ENCODE measurements around the gene SGMS1.

DNA sequence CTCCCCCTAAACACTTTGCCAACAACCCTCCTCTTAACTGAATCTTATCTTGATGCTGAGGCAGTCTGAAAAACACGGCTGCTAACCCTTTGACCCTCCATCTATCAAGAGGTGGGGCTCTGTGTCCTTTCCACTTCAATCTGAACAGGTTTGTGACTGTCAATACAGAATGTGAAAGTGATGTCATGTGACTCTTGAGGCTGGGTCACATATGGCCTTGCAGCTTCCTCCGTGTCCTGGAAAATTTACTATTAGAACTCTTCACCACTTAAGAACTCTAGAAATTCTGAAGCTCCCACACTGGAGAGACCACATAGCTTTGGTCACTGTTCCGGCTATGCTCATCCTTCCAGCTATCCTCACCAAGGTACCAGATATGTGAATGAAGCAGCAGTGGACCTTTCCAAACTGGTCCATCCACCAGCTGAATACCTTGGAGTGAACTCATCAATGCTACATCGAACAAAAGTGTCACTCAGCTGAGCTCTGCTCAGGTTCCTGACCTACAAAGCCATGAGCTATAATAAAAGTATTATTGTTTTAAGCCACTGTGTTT is 341.7 kb downstream of the SGMS1 start:
- TF ChIP-seq, protein P1, sequence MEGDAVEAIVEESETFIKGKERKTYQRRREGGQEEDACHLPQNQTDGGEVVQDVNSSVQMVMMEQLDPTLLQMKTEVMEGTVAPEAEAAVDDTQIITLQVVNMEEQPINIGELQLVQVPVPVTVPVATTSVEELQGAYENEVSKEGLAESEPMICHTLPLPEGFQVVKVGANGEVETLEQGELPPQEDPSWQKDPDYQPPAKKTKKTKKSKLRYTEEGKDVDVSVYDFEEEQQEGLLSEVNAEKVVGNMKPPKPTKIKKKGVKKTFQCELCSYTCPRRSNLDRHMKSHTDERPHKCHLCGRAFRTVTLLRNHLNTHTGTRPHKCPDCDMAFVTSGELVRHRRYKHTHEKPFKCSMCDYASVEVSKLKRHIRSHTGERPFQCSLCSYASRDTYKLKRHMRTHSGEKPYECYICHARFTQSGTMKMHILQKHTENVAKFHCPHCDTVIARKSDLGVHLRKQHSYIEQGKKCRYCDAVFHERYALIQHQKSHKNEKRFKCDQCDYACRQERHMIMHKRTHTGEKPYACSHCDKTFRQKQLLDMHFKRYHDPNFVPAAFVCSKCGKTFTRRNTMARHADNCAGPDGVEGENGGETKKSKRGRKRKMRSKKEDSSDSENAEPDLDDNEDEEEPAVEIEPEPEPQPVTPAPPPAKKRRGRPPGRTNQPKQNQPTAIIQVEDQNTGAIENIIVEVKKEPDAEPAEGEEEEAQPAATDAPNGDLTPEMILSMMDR (IDR thresholded peaks at IDR 0.05; ENCODE audit: low read depth, low read length, poor library complexity, severe bottlenecking): no peak
- no peak for TF ChIP-seq EZH2phosphoT487 (IDR thresholded peaks at IDR 0.05; ENCODE audit: borderline replicate concordance, low read length)

All from DOHH2 (cell line).